Effector memory CD8-positive, alpha-beta T cell (primary cell): Measurements from ENCODE around the gene SNRNP70.
"Not testable (repeated sequence)": the region's sequence is repeated elsewhere in the genome, so short reads cannot be mapped to it uniquely, and the experiment has no call there.

Experiments used
- ATAC-seq: fragments of 150-1000 bp; cut with Tn5 transposase; replicated peaks from 2 replicates; pipeline ENCODE4 v1.10.0; 2021; ENCODE audit warnings: mild to moderate bottlenecking, moderate library complexity
- DNase-seq, 3 experiments: peaks; one replicate each; pipeline ENCODE4 v3.0.0; 2021
- H3K27ac Mint-ChIP-seq, 2 donors: one replicate each; pipeline ENCODE4 v1.8.0; 2022; ENCODE audit warnings: mild to moderate bottlenecking in 2 of 2, mixed read lengths in 2 of 2, moderate library complexity in 2 of 2
- H3K27me3 Mint-ChIP-seq, 2 donors: one replicate each; pipeline ENCODE4 v1.8.0; 2022; ENCODE audit warnings: mixed read lengths in 2 of 2
- H3K36me3 Mint-ChIP-seq: one replicate; pipeline ENCODE4 v1.8.0; 2022; ENCODE audit warnings: mild to moderate bottlenecking, moderate library complexity, mixed read lengths; ENCODE audit not compliant: insufficient read depth
- H3K4me1 Mint-ChIP-seq, 2 donors: one replicate each; pipeline ENCODE4 v1.8.0; 2022; ENCODE audit warnings: low read depth in 2 of 2, mixed read lengths in 2 of 2
- H3K4me3 Mint-ChIP-seq, 2 donors: one replicate each; pipeline ENCODE4 v1.8.0; 2022; ENCODE audit warnings: mild to moderate bottlenecking in 2 of 2, mixed read lengths in 2 of 2, moderate library complexity in 2 of 2
- H3K9me3 Mint-ChIP-seq, 2 donors: one replicate each; pipeline ENCODE4 v1.8.0; 2022; ENCODE audit warnings: mixed read lengths in 2 of 2

Gene SNRNP70

GRCh38 chr19:49071860-49072547, 13.2 kb upstream of the SNRNP70 start:
- no peaks in the 10 kb centered on the region for H3K36me3 Mint-ChIP-seq
- peaks cover 0 to 1% of the 10 kb centered on the region in 2 donors for H3K9me3 Mint-ChIP-seq
- ATAC-seq (no peak), DNase-seq (no peak)
- H3K4me3 Mint-ChIP-seq: no peak overlapping the region
- peaks cover 7 to 8% of the 10 kb centered on the region in 2 donors for H3K4me1 Mint-ChIP-seq
- H3K27me3 Mint-ChIP-seq: peaks cover 70 to 88% of the 10 kb centered on the region in 2 donors
- H3K27ac Mint-ChIP-seq: no peak overlapping the region

- ATAC-seq (no peak), DNase-seq (no peak)
- peak overlapping the region in 1 of 2 donors; percentile 62 for H3K4me3 Mint-ChIP-seq
- H3K4me1 Mint-ChIP-seq: peaks cover 7 to 8% of the 10 kb centered on the region in 2 donors
- no peaks in the 10 kb centered on the region for H3K36me3 Mint-ChIP-seq
- H3K27me3 Mint-ChIP-seq: peaks cover 58 to 78% of the 10 kb centered on the region in 2 donors
- peaks cover 0 to 1% of the 10 kb centered on the region in 2 donors for H3K9me3 Mint-ChIP-seq
- H3K27ac Mint-ChIP-seq: no peak overlapping the region
Measured at GRCh38 chr19:49073514-49074378, 11.5 kb upstream of the SNRNP70 start.

- not testable (repeated sequence) for H3K36me3 Mint-ChIP-seq, H3K9me3 Mint-ChIP-seq, H3K4me3 Mint-ChIP-seq, H3K4me1 Mint-ChIP-seq, ATAC-seq, H3K27ac Mint-ChIP-seq
- peak in 1 of 3 experiments; percentile 19 for DNase-seq
- peaks cover 47 to 66% of the 10 kb centered on the region in 2 donors for H3K27me3 Mint-ChIP-seq
Measured at GRCh38 chr19:49074869-49075268, 10.4 kb upstream of the SNRNP70 start.

GRCh38 chr19:49080392-49080791, 4.9 kb upstream of the SNRNP70 start:
- DNase-seq (no peak), ATAC-seq (no peak)
- H3K9me3 Mint-ChIP-seq: no peaks in the 10 kb centered on the region
- peaks cover 13% of the 10 kb centered on the region for H3K36me3 Mint-ChIP-seq
- H3K4me1 Mint-ChIP-seq: peaks cover 3 to 4% of the 10 kb centered on the region in 2 donors
- peaks cover 11 to 20% of the 10 kb centered on the region in 2 donors for H3K27me3 Mint-ChIP-seq
- H3K4me3 Mint-ChIP-seq: no peak overlapping the region
- no peak overlapping the region for H3K27ac Mint-ChIP-seq

GRCh38 chr19:49081273-49081672, 4.0 kb upstream of the SNRNP70 start:
- Mint-ChIP-seq H3K27me3 (peaks cover 2 to 11% of the 10 kb centered on the region in 2 donors), H3K4me1 (peaks cover 10% of the 10 kb centered on the region in 2 donors), H3K9me3 (no peaks in the 10 kb centered on the region), H3K4me3 (no peak overlapping the region), H3K36me3 (peaks cover 21% of the 10 kb centered on the region), H3K27ac (no peak overlapping the region)
- DNase-seq (no peak), ATAC-seq (no peak)

- no peaks in the 10 kb centered on the region for H3K9me3 Mint-ChIP-seq
- ATAC-seq: no peak
- DNase-seq: no peak
- H3K27ac Mint-ChIP-seq: peak overlapping the region; percentile 97
- peaks cover 52% of the 10 kb centered on the region for H3K36me3 Mint-ChIP-seq
- H3K4me3 Mint-ChIP-seq: peak overlapping the region; percentile 98 to 99
- no peaks in the 10 kb centered on the region for H3K27me3 Mint-ChIP-seq
- H3K4me1 Mint-ChIP-seq: peaks cover 21 to 25% of the 10 kb centered on the region in 2 donors
Measured at GRCh38 chr19:49084206-49085019, 838 bp upstream of the SNRNP70 start.

- Mint-ChIP-seq H3K27ac (peak overlapping the region; percentile 97), H3K27me3 (no peaks in the 10 kb centered on the region)
Measured at GRCh38 chr19:49085868-49086232, 599 bp downstream of the SNRNP70 start.

GRCh38 chr19:49086296-49086695, 1.0 kb downstream of the SNRNP70 start:
- DNase-seq (no peak), ATAC-seq (no peak)
- H3K9me3 Mint-ChIP-seq: no peaks in the 10 kb centered on the region
- H3K4me1 Mint-ChIP-seq: peaks cover 21 to 36% of the 10 kb centered on the region in 2 donors
- H3K27me3 Mint-ChIP-seq: no peaks in the 10 kb centered on the region
- peak overlapping the region; percentile 98 to 99 for H3K4me3 Mint-ChIP-seq
- peak overlapping the region; percentile 97 for H3K27ac Mint-ChIP-seq
- H3K36me3 Mint-ChIP-seq: peaks cover 70% of the 10 kb centered on the region

More at GRCh38 chr19:49085868-49086232, 599 bp downstream of the SNRNP70 start:
- Mint-ChIP-seq H3K4me3 (peak overlapping the region; percentile 98 to 99), H3K4me1 (peaks cover 21 to 33% of the 10 kb centered on the region in 2 donors), H3K9me3 (no peaks in the 10 kb centered on the region), H3K36me3 (peaks cover 65% of the 10 kb centered on the region)
- DNase-seq (no peak), ATAC-seq (no peak)

- H3K27ac Mint-ChIP-seq: peak overlapping the region in 1 of 2 donors; percentile 68
- no peaks in the 10 kb centered on the region for H3K9me3 Mint-ChIP-seq
- ATAC-seq (peak; percentile 61), DNase-seq (no peak)
- no peaks in the 10 kb centered on the region for H3K27me3 Mint-ChIP-seq
- H3K4me3 Mint-ChIP-seq: no peak overlapping the region
- H3K4me1 Mint-ChIP-seq: peaks cover 9 to 31% of the 10 kb centered on the region in 2 donors
- H3K36me3 Mint-ChIP-seq: peaks cover 89% of the 10 kb centered on the region
Measured at GRCh38 chr19:49091391-49092038, 6.3 kb downstream of the SNRNP70 start.

- no peak for ATAC-seq
- H3K4me3 Mint-ChIP-seq: no peak overlapping the region
- no peaks in the 10 kb centered on the region for H3K9me3 Mint-ChIP-seq
- no peaks in the 10 kb centered on the region for H3K27me3 Mint-ChIP-seq
- H3K4me1 Mint-ChIP-seq: peaks cover 0 to 22% of the 10 kb centered on the region in 2 donors
- peak overlapping the region in 1 of 2 donors; percentile 66 for H3K27ac Mint-ChIP-seq
- DNase-seq: no peak
- H3K36me3 Mint-ChIP-seq: peaks cover 84% of the 10 kb centered on the region
Measured at GRCh38 chr19:49092686-49093085, 7.4 kb downstream of the SNRNP70 start.

GRCh38 chr19:49094505-49095482, 9.5 kb downstream of the SNRNP70 start:
- peaks cover 85% of the 10 kb centered on the region for H3K36me3 Mint-ChIP-seq
- H3K4me3 Mint-ChIP-seq: no peak overlapping the region
- peak overlapping the region in 1 of 2 donors; percentile 67 for H3K27ac Mint-ChIP-seq
- ATAC-seq (no peak), DNase-seq (no peak)
- peaks cover 0 to 19% of the 10 kb centered on the region in 2 donors for H3K4me1 Mint-ChIP-seq
- H3K9me3 Mint-ChIP-seq: no peaks in the 10 kb centered on the region
- H3K27me3 Mint-ChIP-seq: no peaks in the 10 kb centered on the region
